ES-I3 (cell line): ENCODE data around the gene PEX5L.
A peak's percentile ranks its signal among the peaks of the same experiment; 100 is the strongest.
"Not testable (repeated sequence)": the region's sequence is repeated elsewhere in the genome, so short reads cannot be mapped to it uniquely, and the experiment has no call there.

Experiments used
- H3K36me3 ChIP-seq: 2 replicates; pipeline ENCODE4 v1.6.1; 2013; ENCODE audit warnings: mild to moderate bottlenecking, low read length, control low read depth, moderate library complexity; ENCODE audit not compliant: insufficient read depth
- H3K4me1 ChIP-seq: 2 replicates; pipeline ENCODE4 v1.6.1; 2013; ENCODE audit warnings: mild to moderate bottlenecking, control low read depth, low read length; ENCODE audit not compliant: insufficient read depth
- H3K9ac ChIP-seq: 2 replicates; pipeline ENCODE4 v1.6.1; 2013; ENCODE audit warnings: low read depth, mild to moderate bottlenecking, low read length, moderate library complexity
- H3K9me3 ChIP-seq: 2 replicates; pipeline ENCODE4 v1.6.1; 2013; ENCODE audit warnings: mild to moderate bottlenecking, low read length, moderate library complexity; ENCODE audit not compliant: control insufficient read depth, insufficient read depth

PEX5L gene

DNA sequence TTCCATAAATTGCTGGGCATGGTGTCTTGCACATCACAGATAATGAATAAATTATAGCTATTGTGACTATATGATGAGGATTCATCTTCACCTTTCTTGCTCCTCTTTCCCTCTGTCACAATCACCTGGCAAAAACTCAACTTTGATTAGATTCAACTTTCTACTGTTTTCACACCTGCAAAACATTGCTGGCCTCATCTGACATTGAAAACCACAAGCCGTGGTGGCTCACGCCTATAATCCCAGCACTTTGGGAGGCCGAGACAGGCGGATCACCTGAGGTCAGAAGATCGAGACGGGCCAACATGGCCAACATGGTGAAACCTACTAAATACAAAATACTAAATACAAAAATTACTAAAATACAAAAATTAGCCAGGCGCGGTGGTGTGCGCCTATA lies 12.7 kb upstream of the PEX5L start:
- Histone ChIP-seq H3K9me3 (no peaks in the 10 kb centered on the region), H3K9ac (no peak overlapping the region), H3K4me1 (no peaks in the 10 kb centered on the region), H3K36me3 (no peaks in the 10 kb centered on the region)

- no peaks in the 10 kb centered on the region for H3K4me1 ChIP-seq
- no peaks in the 10 kb centered on the region for H3K9me3 ChIP-seq
- H3K36me3 ChIP-seq = no peaks in the 10 kb centered on the region
Observed at GRCh38 chr3:180048840-180049239, 12.1 kb upstream of the PEX5L start.

GRCh38 chr3:180048103-180048502 lies 11.4 kb upstream of the PEX5L start:
- no peaks in the 10 kb centered on the region for H3K36me3 ChIP-seq
- no peak overlapping the region for H3K9ac ChIP-seq
- no peaks in the 10 kb centered on the region for H3K9me3 ChIP-seq
- no peaks in the 10 kb centered on the region for H3K4me1 ChIP-seq

More at GRCh38 chr3:180048840-180049239, 12.1 kb upstream of the PEX5L start:
- H3K9ac ChIP-seq = no peak overlapping the region

DNA sequence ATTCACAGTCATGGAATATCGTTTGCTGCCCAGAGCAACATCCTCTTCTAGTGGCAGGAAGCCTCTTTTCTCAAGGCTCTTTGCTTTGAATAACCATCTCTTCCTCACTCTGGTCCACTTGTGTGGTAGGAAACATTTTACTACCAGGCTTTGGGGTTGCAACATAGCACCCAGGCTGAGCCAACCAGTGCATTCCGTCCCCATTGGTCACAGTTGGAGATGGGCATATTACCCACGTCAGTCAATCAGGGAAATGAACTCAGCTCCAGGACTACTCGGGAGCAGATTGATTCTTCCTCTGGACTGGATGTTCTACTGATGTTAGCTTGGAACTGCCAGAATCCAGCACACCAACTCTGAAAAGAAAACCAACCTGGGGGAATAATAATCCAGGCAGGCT lies 4.2 kb upstream of the PEX5L start:
- Histone ChIP-seq H3K4me1 (no peaks in the 10 kb centered on the region), H3K36me3 (no peaks in the 10 kb centered on the region), H3K9ac (no peak overlapping the region), H3K9me3 (no peaks in the 10 kb centered on the region)

- no peaks in the 10 kb centered on the region for H3K4me1 ChIP-seq
- H3K36me3 ChIP-seq = no peaks in the 10 kb centered on the region
- H3K9me3 ChIP-seq = no peaks in the 10 kb centered on the region
- peak overlapping the region; percentile 50 for H3K9ac ChIP-seq
Observed at GRCh38 chr3:180036092-180036670, 556 bp downstream of the PEX5L start.

DNA sequence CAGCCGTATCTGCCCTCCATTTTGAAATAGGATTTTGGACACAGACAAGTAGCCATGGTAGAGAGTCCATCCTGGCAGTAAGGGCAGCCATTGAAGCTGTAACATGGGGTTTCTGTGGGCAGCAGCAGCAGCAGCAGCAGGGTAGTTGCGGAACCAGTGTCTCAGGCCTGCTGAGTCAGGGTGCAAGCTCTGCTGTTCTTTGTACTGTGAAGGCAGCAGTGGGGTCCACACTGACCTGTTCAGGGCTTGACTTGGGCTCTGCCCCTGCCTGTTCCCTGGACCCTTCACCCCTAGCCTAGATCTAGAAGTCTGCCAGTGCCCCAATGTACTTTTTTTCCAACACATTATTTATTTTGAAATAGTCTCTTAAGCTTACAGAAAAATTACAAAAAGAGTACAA lies 9.7 kb downstream of the PEX5L start:
- Histone ChIP-seq H3K9me3 (no peaks in the 10 kb centered on the region), H3K4me1 (no peaks in the 10 kb centered on the region), H3K36me3 (no peaks in the 10 kb centered on the region), H3K9ac (no peak overlapping the region)

DNA sequence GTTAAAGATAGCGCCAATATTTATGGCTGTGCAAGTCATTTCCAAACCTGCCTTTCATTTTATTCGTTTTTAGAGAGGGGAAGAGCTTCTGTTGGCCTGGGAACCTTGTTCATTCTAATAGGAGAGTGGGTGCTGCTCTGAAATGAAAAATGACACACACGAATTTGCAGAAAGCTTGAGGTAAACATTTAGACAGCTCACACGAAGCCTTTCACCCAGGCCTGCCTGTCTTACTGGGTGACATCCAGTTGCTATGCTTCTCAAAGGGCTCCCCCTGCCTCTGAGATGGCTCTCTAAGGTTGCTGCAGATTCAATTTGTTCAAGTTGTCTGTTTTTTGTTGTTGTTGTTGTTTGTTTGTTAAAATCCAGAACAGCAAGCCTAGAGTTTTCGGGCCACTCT lies 18.2 kb downstream of the PEX5L start:
- no peaks in the 10 kb centered on the region for H3K9me3 ChIP-seq
- no peaks in the 10 kb centered on the region for H3K4me1 ChIP-seq
- no peaks in the 10 kb centered on the region for H3K36me3 ChIP-seq
- no peak overlapping the region for H3K9ac ChIP-seq

- no peak overlapping the region for H3K9ac ChIP-seq
- no peaks in the 10 kb centered on the region for H3K36me3 ChIP-seq
- H3K4me1 ChIP-seq = no peaks in the 10 kb centered on the region
- no peaks in the 10 kb centered on the region for H3K9me3 ChIP-seq
Observed at GRCh38 chr3:180017846-180018245, 18.9 kb downstream of the PEX5L start.

DNA sequence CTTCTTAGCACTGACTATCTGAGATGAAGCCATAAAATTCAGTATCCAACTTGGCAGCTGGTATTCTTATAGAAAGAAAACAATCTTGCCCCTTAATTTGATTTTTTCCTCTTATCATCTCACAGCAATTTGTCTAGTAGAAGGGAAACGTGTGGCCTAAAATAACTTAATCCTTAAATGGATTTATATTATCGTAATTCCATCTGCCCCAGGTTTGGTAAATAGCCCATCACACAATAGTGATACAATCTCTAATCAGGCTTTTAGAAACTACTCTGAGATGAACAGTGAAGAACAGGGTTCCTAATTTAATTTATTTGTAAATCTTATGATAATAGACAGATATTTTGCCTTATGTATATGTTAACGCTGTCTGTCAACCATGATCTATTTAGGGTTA lies 24.8 kb downstream of the PEX5L start:
- Histone ChIP-seq H3K36me3 (no peaks in the 10 kb centered on the region), H3K9me3 (no peaks in the 10 kb centered on the region), H3K4me1 (no peaks in the 10 kb centered on the region), H3K9ac (no peak overlapping the region)

DNA sequence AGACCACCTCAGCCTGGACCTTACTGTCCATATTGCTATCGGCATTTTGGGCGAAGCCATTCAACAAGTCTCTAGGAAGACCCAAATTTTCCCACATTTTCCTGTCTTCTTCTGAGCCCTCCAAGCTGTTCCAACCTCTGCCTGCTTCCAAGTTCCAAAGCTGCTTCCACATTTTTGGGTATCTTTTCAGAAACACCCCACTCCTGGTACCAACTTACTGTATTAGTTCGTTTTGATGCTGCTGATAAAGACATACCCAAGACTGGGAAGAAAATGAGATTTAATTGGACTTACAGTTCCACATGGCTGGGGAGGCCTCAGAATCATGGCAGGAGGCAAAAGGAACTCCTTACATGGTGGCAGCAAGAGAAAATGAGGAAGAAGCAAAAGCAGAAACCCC lies 28.4 kb downstream of the PEX5L start:
- H3K9me3 ChIP-seq, H3K9ac ChIP-seq, H3K36me3 ChIP-seq, H3K4me1 ChIP-seq: not testable (repeated sequence)

DNA sequence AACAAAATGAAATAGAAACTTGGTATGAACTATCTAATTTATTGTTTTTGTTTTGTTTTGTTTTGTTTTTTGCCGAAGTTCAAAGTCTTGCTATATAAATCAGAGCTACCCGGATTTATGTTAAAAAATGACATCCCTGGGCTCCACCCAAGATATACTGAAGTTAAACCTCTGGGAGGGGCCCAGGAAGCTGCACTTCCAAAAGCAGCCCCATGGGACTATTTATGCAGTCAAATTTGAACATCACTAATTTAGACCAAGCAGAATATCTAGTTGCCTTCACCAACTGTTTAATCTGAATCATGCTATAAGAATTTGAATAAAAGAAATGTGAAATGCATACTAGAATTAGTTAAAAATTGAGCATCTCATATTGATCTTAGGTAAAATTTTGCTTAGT lies 32.2 kb downstream of the PEX5L start:
- Histone ChIP-seq H3K4me1 (no peaks in the 10 kb centered on the region), H3K36me3 (no peaks in the 10 kb centered on the region), H3K9ac (no peak overlapping the region), H3K9me3 (peaks cover 3% of the 10 kb centered on the region; the same call in 1 of the 2 replicates)

DNA sequence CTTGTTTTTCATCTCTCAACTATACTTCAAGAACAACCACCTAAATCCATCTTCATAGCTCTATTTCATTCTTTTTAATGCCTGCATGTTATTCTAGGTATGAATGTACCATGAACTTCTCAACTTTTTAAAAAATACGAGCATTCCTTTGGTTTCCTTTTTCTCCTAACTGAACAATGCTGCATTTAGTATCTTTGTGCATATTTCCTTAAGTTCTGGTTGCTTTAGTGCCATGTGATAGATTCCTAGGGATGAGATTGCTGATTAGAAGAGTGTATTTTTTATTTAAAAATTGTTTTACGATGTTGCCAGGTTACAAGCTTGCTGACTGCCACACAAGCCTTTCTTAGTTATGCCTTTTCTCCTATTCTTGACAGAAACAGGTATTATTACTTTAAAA lies 34.7 kb downstream of the PEX5L start:
- H3K4me1 ChIP-seq = no peaks in the 10 kb centered on the region
- no peak overlapping the region for H3K9ac ChIP-seq
- H3K36me3 ChIP-seq = no peaks in the 10 kb centered on the region
- H3K9me3 ChIP-seq = peaks cover 3% of the 10 kb centered on the region; the same call in 1 of the 2 replicates

DNA sequence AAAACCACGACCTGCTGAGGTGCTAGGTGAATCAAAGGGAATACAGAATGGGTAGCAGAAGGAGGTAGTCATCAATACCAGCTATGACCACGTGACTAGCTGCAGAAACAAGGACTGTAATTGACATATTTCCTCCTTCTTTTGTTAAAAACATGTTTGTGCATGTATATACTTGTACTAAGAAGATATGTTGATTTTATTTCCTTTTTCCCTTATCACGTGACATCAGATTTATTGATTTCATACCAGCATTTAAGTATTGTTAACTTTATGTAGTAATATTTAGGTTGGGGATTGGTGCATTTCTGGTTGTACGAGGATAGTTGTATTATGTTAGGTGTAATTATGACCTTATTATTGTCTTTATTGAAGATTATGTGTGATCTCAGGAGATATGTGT lies 36.2 kb downstream of the PEX5L start:
- no peaks in the 10 kb centered on the region for H3K4me1 ChIP-seq

DNA sequence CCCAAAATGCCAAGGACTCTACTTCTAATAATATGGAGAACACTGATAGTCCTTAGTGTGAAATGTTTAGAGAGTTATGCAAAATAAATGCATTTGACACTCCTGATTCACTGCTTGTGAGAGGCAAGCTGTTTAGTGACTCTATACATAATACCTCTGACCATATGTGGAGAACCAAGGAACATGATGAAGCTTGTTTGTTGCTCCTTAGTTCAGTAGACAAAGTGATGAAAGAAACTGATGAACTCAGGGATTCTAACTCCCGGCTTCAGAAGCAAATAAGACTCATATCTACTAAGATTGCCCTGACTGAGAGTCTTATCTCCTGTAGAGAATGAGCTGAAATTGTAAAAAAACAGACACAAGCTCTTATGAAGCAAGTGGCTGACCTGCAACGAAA lies 41.3 kb downstream of the PEX5L start:
- H3K9me3 ChIP-seq = no peaks in the 10 kb centered on the region
- no peaks in the 10 kb centered on the region for H3K4me1 ChIP-seq
- H3K36me3 ChIP-seq = no peaks in the 10 kb centered on the region
- H3K9ac ChIP-seq = no peak overlapping the region

More for the DNA sequence above, 36.2 kb downstream of the PEX5L start:
- Histone ChIP-seq H3K9ac (no peak overlapping the region), H3K36me3 (no peaks in the 10 kb centered on the region), H3K9me3 (no peaks in the 10 kb centered on the region)

DNA sequence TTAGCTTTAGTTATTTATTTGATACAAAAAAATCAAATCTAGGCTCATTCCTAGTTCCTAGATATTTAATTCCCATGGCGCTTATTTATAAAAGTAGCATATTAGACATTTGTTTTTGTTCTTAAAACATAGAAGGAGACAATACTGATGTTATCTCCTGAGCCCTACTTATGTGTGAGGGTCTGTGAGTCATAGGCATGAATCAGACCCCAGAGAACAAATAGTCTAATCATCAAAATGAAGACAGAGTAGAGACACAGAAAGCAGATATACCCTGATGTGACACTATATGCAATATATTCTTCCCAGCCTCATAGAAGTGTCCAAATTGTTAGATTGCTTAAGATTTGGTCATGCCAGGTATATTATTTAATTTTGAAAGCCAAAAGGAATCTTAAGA lies 44.9 kb downstream of the PEX5L start:
- no peak overlapping the region for H3K9ac ChIP-seq
- H3K36me3 ChIP-seq = no peaks in the 10 kb centered on the region
- H3K4me1 ChIP-seq = no peaks in the 10 kb centered on the region
- no peaks in the 10 kb centered on the region for H3K9me3 ChIP-seq

- H3K4me1 ChIP-seq = no peaks in the 10 kb centered on the region
- no peaks in the 10 kb centered on the region for H3K36me3 ChIP-seq
- H3K9ac ChIP-seq = no peak overlapping the region
- no peaks in the 10 kb centered on the region for H3K9me3 ChIP-seq
Observed at GRCh38 chr3:179991104-179991503, 45.6 kb downstream of the PEX5L start.
